ENCODE data around the gene NRCAM.
"Not testable (repeated sequence)": the region's sequence is repeated elsewhere in the genome, so short reads cannot be mapped to it uniquely, and the experiment has no call there.

NRCAM gene

DNA sequence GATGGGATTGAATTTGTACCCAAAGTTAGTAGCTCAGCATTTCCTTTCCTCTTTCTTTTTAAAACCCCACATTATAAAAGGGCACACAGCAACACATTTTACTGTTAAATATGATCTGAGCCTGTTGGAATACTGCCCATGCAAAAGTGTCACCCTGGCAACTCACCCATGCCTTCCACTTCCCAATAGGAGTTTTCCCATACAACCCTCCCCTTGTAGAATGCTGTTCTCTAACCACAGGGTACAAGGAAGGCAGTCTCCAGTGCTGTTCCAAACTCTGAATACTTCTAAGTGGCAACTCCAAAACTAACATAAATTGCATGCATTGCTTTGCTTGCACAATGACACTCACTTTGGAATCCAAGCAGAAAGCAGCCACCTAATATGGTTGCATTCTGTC is 60.8 kb downstream of the NRCAM start:
- Histone ChIP-seq H3K27ac (ENCODE audit: low read length) (no peak overlapping the region), H3K36me3 (ENCODE audit: control insufficient read depth in 2 of 2, insufficient read depth in 2 of 2, low read length in 2 of 2) (no peaks in the 10 kb centered on the region), H3K27me3 (ENCODE audit: control insufficient read depth in 1 of 2, insufficient read depth in 2 of 2, low read length in 2 of 2) (peaks cover 0 to 3% of the 10 kb centered on the region in 2 donors), H3K9me3 (ENCODE audit: control insufficient read depth in 2 of 2, low read length in 2 of 2) (no peaks in the 10 kb centered on the region), H3K9ac (ENCODE audit: low read length in 2 of 2) (no peak overlapping the region), H3K4me3 (ENCODE audit: low read length in 2 of 2) (no peak overlapping the region), H3K4me1 (ENCODE audit: control insufficient read depth, insufficient read depth, low read length) (no peaks in the 10 kb centered on the region)

DNA sequence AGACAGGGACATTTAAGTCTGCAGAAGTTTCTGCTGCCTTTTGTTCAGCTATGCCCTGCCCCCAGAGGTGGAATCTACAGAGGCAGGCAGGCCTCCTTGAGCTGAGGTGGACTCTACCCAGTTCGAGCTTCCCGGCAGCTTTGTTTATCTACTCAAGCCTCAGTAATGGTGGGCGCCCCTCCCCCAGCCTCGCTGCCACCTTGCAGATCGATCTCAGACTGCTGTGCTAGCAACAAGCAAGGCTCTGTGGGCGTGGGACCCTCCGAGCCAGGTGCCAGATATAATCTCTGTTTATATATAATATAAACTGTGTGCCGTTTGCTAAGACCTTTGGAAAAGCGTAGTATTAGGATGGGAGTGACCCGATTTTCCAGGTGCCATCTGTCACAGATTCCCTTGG is 63.1 kb downstream of the NRCAM start:
- H3K36me3 ChIP-seq (ENCODE audit: control insufficient read depth in 2 of 2, insufficient read depth in 2 of 2, low read length in 2 of 2); H3K9ac ChIP-seq (ENCODE audit: low read length in 2 of 2); H3K27ac ChIP-seq (ENCODE audit: low read length); H3K4me3 ChIP-seq (ENCODE audit: low read length in 2 of 2); H3K4me1 ChIP-seq (ENCODE audit: control insufficient read depth, insufficient read depth, low read length); H3K27me3 ChIP-seq (ENCODE audit: control insufficient read depth in 1 of 2, insufficient read depth in 2 of 2, low read length in 2 of 2); H3K9me3 ChIP-seq (ENCODE audit: control insufficient read depth in 2 of 2, low read length in 2 of 2): not testable (repeated sequence)

DNA sequence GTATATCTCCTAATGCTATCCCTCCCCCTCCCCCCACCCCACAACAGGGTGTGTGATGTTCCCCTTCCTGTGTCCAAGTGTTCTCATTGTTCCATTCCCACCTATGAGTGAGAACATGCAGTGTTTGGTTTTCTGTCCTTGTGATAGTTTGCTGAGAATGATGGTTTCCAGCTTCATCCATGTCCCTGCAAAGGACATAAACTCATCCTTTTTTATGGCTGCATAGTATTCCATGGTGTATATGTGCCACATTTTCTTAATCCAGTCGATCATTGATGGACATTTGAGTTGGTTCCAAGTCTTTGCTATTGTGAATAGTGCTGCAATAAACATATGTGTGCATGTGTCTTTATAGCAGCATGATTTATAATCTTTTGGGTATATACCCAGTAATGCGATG is 68.5 kb downstream of the NRCAM start:
- not testable (repeated sequence) for H3K9ac ChIP-seq (ENCODE audit: low read length in 2 of 2); H3K4me1 ChIP-seq (ENCODE audit: control insufficient read depth, insufficient read depth, low read length); H3K9me3 ChIP-seq (ENCODE audit: control insufficient read depth in 2 of 2, low read length in 2 of 2); H3K27ac ChIP-seq (ENCODE audit: low read length); H3K27me3 ChIP-seq (ENCODE audit: control insufficient read depth in 1 of 2, insufficient read depth in 2 of 2, low read length in 2 of 2); H3K4me3 ChIP-seq (ENCODE audit: low read length in 2 of 2); H3K36me3 ChIP-seq (ENCODE audit: control insufficient read depth in 2 of 2, insufficient read depth in 2 of 2, low read length in 2 of 2)

DNA sequence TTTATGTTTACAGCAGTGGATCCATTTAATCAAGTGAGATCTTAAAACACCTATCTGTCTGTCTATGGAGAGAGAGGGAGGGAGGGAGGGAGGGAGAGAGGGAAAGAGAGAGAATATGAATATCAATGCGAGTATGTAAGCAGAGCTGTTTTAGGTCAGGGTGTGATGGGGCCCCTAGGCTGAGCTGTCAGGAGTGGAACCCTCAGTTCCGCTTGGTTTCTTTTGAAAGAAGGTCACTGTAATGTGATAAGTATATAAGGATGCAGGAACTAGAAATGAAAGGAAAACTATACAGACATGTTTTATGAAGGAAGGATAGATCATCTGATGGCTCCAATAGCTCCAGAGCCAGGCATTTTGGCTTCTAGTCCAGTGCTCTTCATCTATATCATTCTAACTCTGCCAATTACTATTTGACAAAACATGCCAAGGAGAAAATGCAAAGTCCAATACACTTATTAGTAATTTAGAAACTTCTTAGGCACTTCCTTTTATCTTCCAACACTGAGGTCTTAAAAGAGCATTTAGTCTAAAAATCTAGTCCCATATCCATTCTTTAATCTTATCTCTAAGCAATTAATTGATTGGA is 70.3 kb downstream of the NRCAM start:
- Histone ChIP-seq H3K4me3 (ENCODE audit: low read length in 2 of 2) (no peak overlapping the region), H3K9ac (ENCODE audit: low read length in 2 of 2) (no peak overlapping the region), H3K9me3 (ENCODE audit: control insufficient read depth in 2 of 2, low read length in 2 of 2) (no peaks in the 10 kb centered on the region), H3K27ac (ENCODE audit: low read length) (no peak overlapping the region), H3K4me1 (ENCODE audit: control insufficient read depth, insufficient read depth, low read length) (no peaks in the 10 kb centered on the region), H3K36me3 (ENCODE audit: control insufficient read depth in 2 of 2, insufficient read depth in 2 of 2, low read length in 2 of 2) (no peaks in the 10 kb centered on the region), H3K27me3 (ENCODE audit: control insufficient read depth in 1 of 2, insufficient read depth in 2 of 2, low read length in 2 of 2) (no peaks in the 10 kb centered on the region)

DNA sequence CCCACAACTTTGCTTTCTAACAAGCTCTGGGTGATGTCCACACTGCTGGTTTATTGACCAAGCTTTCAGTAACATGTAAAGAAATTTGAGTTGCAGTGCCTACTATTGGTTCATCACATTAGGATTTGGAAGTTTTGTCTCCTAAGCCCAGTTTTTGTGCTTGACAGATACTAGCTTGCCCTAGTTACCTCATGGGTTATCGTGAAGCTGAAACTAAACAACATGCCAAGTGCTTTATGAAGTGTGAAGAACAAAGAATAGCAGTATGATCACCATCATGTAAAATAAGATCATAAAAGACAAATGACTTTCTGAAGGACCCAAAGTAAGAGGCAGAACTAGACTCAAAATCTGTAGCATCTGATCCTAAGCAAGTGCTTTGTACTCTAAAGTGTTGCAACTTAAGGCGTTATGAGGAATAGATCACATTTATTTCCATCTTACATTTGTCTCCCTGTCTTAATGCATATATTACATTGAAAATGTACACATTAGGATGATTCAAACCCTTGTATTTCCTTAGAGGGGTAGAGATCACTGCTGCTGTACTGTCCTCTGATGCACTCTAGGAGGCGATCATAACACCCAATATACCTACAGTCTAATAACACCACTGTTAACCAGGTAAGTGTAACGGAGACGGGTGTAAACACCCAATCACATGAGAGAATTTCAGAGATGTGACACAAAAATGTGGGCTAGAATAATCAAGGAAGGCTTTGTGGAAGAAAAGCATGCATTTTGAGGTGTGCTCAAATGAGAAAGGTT is 71.3 kb downstream of the NRCAM start:
- H3K9ac ChIP-seq (ENCODE audit: low read length in 2 of 2) = no peak overlapping the region
- no peaks in the 10 kb centered on the region for H3K36me3 ChIP-seq (ENCODE audit: control insufficient read depth in 2 of 2, insufficient read depth in 2 of 2, low read length in 2 of 2)
- no peaks in the 10 kb centered on the region for H3K4me1 ChIP-seq (ENCODE audit: control insufficient read depth, insufficient read depth, low read length)
- H3K9me3 ChIP-seq (ENCODE audit: control insufficient read depth in 2 of 2, low read length in 2 of 2) = no peaks in the 10 kb centered on the region
- no peaks in the 10 kb centered on the region for H3K27me3 ChIP-seq (ENCODE audit: control insufficient read depth in 1 of 2, insufficient read depth in 2 of 2, low read length in 2 of 2)
- H3K4me3 ChIP-seq (ENCODE audit: low read length in 2 of 2) = no peak overlapping the region
- H3K27ac ChIP-seq (ENCODE audit: low read length) = no peak overlapping the region

DNA sequence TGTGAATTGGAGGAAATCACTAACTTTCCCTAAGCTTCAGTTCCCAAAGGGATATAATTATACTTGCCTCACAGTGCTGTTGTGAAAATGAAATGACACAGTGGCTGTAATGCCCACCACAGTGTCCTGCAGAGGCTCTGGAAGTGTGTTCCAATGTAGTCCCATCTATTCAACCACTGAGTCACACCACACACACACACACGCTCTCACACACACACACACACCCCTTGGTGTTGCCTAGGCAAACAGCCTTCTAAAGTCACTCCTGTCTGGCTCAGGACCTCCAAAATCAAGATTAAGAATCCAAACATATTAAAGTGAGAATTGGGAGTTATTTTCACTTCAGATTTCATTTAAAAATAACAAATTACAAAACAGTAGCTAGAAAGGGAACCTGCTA is 73.3 kb downstream of the NRCAM start:
- H3K36me3 ChIP-seq (ENCODE audit: control insufficient read depth in 2 of 2, insufficient read depth in 2 of 2, low read length in 2 of 2) = no peaks in the 10 kb centered on the region
- no peak overlapping the region for H3K9ac ChIP-seq (ENCODE audit: low read length in 2 of 2)
- no peak overlapping the region for H3K27ac ChIP-seq (ENCODE audit: low read length)
- no peak overlapping the region for H3K4me3 ChIP-seq (ENCODE audit: low read length in 2 of 2)
- H3K27me3 ChIP-seq (ENCODE audit: control insufficient read depth in 1 of 2, insufficient read depth in 2 of 2, low read length in 2 of 2) = no peaks in the 10 kb centered on the region
- no peaks in the 10 kb centered on the region for H3K4me1 ChIP-seq (ENCODE audit: control insufficient read depth, insufficient read depth, low read length)
- no peaks in the 10 kb centered on the region for H3K9me3 ChIP-seq (ENCODE audit: control insufficient read depth in 2 of 2, low read length in 2 of 2)

DNA sequence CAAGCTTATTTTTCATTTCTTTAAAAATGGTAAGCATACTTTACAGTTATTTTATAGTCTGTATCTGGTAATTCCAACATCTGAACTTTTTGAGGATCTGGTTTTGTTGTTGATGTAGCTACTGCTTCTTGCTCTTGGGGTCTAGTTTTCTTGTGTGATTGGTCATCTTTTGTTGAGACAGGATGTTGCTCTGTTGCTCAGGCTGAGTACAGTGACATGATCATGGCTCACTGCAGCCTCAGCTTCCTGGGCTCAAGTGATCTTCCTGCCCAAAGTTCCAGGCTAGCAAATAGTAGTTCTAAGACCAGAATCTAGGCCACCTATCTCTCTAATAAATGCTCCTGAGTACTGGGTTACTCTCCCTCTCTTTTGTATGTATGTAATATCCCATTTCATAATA is 75.7 kb downstream of the NRCAM start:
- H3K9me3 ChIP-seq (ENCODE audit: control insufficient read depth in 2 of 2, low read length in 2 of 2) = no peaks in the 10 kb centered on the region
- no peak overlapping the region for H3K27ac ChIP-seq (ENCODE audit: low read length)
- no peaks in the 10 kb centered on the region for H3K4me1 ChIP-seq (ENCODE audit: control insufficient read depth, insufficient read depth, low read length)
- no peak overlapping the region for H3K4me3 ChIP-seq (ENCODE audit: low read length in 2 of 2)
- H3K9ac ChIP-seq (ENCODE audit: low read length in 2 of 2) = no peak overlapping the region
- no peaks in the 10 kb centered on the region for H3K36me3 ChIP-seq (ENCODE audit: control insufficient read depth in 2 of 2, insufficient read depth in 2 of 2, low read length in 2 of 2)
- peaks cover 0 to 2% of the 10 kb centered on the region in 2 donors for H3K27me3 ChIP-seq (ENCODE audit: control insufficient read depth in 1 of 2, insufficient read depth in 2 of 2, low read length in 2 of 2)

DNA sequence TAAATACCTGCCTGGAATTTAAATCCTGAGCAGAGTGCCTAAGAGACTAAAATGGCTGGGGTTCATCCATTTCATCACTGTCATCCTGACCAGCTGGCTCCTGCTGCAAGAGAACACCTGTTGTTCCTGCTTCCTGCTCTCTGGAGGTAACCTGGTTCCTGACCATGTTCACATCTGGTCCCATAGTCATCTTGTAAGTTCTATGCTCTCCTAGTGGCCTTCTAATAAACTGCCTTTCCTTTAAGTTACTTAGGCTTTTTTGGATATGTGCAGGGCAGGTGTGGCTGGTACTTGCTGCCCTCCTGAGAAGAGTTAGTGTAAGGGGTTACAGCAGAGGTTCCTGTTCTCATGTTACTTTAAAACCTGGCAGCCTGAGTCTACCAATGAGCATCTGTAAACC is 80.0 kb downstream of the NRCAM start:
- Histone ChIP-seq H3K27ac (ENCODE audit: low read length) (no peak overlapping the region), H3K9me3 (ENCODE audit: control insufficient read depth in 2 of 2, low read length in 2 of 2) (no peaks in the 10 kb centered on the region), H3K9ac (ENCODE audit: low read length in 2 of 2) (no peak overlapping the region), H3K4me3 (ENCODE audit: low read length in 2 of 2) (no peak overlapping the region), H3K27me3 (ENCODE audit: control insufficient read depth in 1 of 2, insufficient read depth in 2 of 2, low read length in 2 of 2) (peaks cover 0 to 2% of the 10 kb centered on the region in 2 donors), H3K4me1 (ENCODE audit: control insufficient read depth, insufficient read depth, low read length) (no peaks in the 10 kb centered on the region), H3K36me3 (ENCODE audit: control insufficient read depth in 2 of 2, insufficient read depth in 2 of 2, low read length in 2 of 2) (no peaks in the 10 kb centered on the region)

DNA sequence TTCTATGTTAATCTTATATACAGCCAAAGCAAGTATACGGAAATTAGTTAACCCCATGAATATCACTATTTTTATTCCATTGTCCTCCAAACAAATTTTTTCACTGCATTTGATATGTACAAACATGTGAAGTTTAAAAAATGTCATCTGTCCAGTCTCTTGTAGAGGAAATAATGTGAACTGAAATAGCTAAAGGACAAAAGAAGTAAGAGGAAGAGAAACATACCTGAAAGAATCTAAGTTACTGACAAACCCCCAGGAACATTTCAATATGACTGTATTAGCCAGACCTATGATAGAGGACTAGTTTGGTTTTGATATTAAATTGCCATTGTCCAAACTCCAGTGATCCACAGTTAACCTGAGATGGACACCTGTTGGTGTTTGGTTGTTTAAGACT is 80.6 kb downstream of the NRCAM start:
- no peak overlapping the region for H3K27ac ChIP-seq (ENCODE audit: low read length)

DNA sequence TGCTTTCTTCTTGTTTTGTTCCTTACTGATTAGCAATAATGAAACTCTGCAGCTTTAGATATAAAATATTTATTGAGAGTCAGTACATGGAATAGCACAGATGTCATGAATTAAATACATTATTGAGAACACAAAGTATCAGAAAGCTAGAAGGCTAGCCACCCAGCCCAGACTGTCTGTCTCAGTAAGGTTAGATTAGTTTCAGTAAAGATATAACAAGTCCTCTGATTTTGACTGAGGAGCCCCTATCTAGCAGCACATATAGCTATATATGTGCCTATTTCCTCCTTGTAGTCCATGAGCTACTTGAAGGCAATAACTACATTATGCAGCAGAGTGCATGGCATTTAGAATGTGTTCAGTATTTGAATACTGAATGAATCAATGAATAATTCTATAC is 81.3 kb downstream of the NRCAM start:
- Histone ChIP-seq H3K9ac (ENCODE audit: low read length in 2 of 2) (no peak overlapping the region), H3K27ac (ENCODE audit: low read length) (no peak overlapping the region), H3K36me3 (ENCODE audit: control insufficient read depth in 2 of 2, insufficient read depth in 2 of 2, low read length in 2 of 2) (no peaks in the 10 kb centered on the region), H3K9me3 (ENCODE audit: control insufficient read depth in 2 of 2, low read length in 2 of 2) (no peaks in the 10 kb centered on the region), H3K27me3 (ENCODE audit: control insufficient read depth in 1 of 2, insufficient read depth in 2 of 2, low read length in 2 of 2) (peaks cover 0 to 2% of the 10 kb centered on the region in 2 donors), H3K4me3 (ENCODE audit: low read length in 2 of 2) (no peak overlapping the region), H3K4me1 (ENCODE audit: control insufficient read depth, insufficient read depth, low read length) (no peaks in the 10 kb centered on the region)

More for the DNA sequence above, 80.6 kb downstream of the NRCAM start:
- Histone ChIP-seq H3K4me3 (ENCODE audit: low read length in 2 of 2) (no peak overlapping the region), H3K36me3 (ENCODE audit: control insufficient read depth in 2 of 2, insufficient read depth in 2 of 2, low read length in 2 of 2) (no peaks in the 10 kb centered on the region), H3K27me3 (ENCODE audit: control insufficient read depth in 1 of 2, insufficient read depth in 2 of 2, low read length in 2 of 2) (peaks cover 0 to 2% of the 10 kb centered on the region in 2 donors), H3K9me3 (ENCODE audit: control insufficient read depth in 2 of 2, low read length in 2 of 2) (no peaks in the 10 kb centered on the region), H3K4me1 (ENCODE audit: control insufficient read depth, insufficient read depth, low read length) (no peaks in the 10 kb centered on the region), H3K9ac (ENCODE audit: low read length in 2 of 2) (no peak overlapping the region)

DNA sequence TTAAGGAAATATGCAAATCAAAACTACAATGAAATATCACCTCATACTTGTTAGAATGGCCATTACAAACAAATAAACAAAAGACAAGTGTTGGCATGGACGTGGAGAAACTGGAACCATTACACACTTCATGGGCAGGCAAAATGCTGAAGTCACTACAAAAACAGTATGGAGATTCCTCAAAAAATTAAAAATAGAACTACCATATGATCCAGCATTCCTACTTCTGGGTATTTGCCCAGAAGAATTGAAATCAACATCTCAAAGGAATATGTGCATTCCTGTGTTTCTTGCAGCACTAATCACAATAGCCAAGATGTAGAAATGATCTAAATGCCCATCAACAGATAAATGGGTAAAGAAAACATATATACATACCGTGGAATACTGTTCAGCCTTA is 83.6 kb downstream of the NRCAM start:
- Histone ChIP-seq H3K27me3 (ENCODE audit: control insufficient read depth in 1 of 2, insufficient read depth in 2 of 2, low read length in 2 of 2) (peaks cover 0 to 2% of the 10 kb centered on the region in 2 donors), H3K4me1 (ENCODE audit: control insufficient read depth, insufficient read depth, low read length) (no peaks in the 10 kb centered on the region)

More for the DNA sequence above, 83.6 kb downstream of the NRCAM start:
- Histone ChIP-seq H3K27ac (ENCODE audit: low read length) (no peak overlapping the region), H3K36me3 (ENCODE audit: control insufficient read depth in 2 of 2, insufficient read depth in 2 of 2, low read length in 2 of 2) (no peaks in the 10 kb centered on the region), H3K9ac (ENCODE audit: low read length in 2 of 2) (no peak overlapping the region), H3K4me3 (ENCODE audit: low read length in 2 of 2) (no peak overlapping the region), H3K9me3 (ENCODE audit: control insufficient read depth in 2 of 2, low read length in 2 of 2) (no peaks in the 10 kb centered on the region)
